SKM-1 treated with dmso at 0.1 percent for 144 hours (cell line): ENCODE results near the gene MX2.
A peak's percentile ranks its signal among the peaks of the same experiment; 100 is the strongest.
"Not testable (repeated sequence)": the region's sequence is repeated elsewhere in the genome, so short reads cannot be mapped to it uniquely, and the experiment has no call there.

ENCODE experiments used
- DNase-seq: peaks from one replicate; lab custom pipeline; 2025; ENCODE audit not compliant: unreplicated experiment; lab: John Stamatoyannopoulos, UW

Gene MX2

GRCh38 chr21:41411449-41412089 is 49.7 kb downstream of the MX2 start:
- peak; percentile 7 for DNase-seq

- DNase-seq = not testable (repeated sequence)
Measured at GRCh38 chr21:41417505-41417904, 55.7 kb downstream of the MX2 start.

- DNase-seq = no peak
Measured at GRCh38 chr21:41418393-41418792, 56.6 kb downstream of the MX2 start.

GRCh38 chr21:41418956-41419680 is 57.3 kb downstream of the MX2 start:
- peak; percentile 19 for DNase-seq

- DNase-seq = peak; percentile 66
Measured at GRCh38 chr21:41419921-41420862, 58.4 kb downstream of the MX2 start.

GRCh38 chr21:41420998-41421397 is 59.2 kb downstream of the MX2 start:
- DNase-seq = not testable (repeated sequence)

- no peak for DNase-seq
Measured at GRCh38 chr21:41422546-41423304, 60.9 kb downstream of the MX2 start.

- DNase-seq = not testable (repeated sequence)
Measured at GRCh38 chr21:41423305-41423636, 61.4 kb downstream of the MX2 start.

GRCh38 chr21:41425588-41425953 is 63.7 kb downstream of the MX2 start:
- no peak for DNase-seq

- DNase-seq = peak; percentile 16
Measured at GRCh38 chr21:41425954-41426675, 64.3 kb downstream of the MX2 start, which contains the start of gene MX1. Gene MX1 (plus strand): TSS chr21:41426239. CDS start chr21:41432071, 5,832 bp downstream.

- no peak for DNase-seq
Measured at GRCh38 chr21:41426676-41427404, 65.0 kb downstream of the MX2 start.

GRCh38 chr21:41427556-41427955 is 65.7 kb downstream of the MX2 start:
- no peak for DNase-seq

- no peak for DNase-seq
Measured at GRCh38 chr21:41428311-41428710, 66.5 kb downstream of the MX2 start.

GRCh38 chr21:41428847-41429246 is 67.0 kb downstream of the MX2 start:
- no peak for DNase-seq

- no peak for DNase-seq
Measured at GRCh38 chr21:41429305-41429704, 67.5 kb downstream of the MX2 start.

- DNase-seq = no peak
Measured at GRCh38 chr21:41429925-41430491, 68.2 kb downstream of the MX2 start.

- no peak for DNase-seq
Measured at GRCh38 chr21:41431788-41432548, 70.1 kb downstream of the MX2 start.
